SK-N-SH (cell line): ENCODE measurements around the gene UBE2D2.

ENCODE experiments used
- CTCF ChIP-seq: fragments of 200-600 bp; sonication (generic); IDR thresholded peaks from 2 replicates; pipeline ENCODE4 v1.6.1; 2017; ENCODE audit warnings: antibody characterized with exemption, mild to moderate bottlenecking, moderate library complexity
- JUND ChIP-seq: IDR thresholded peaks from 2 replicates; pipeline ENCODE4 v1.4.0; 2012
- POLR2AphosphoS5 ChIP-seq: IDR thresholded peaks from 2 replicates; pipeline ENCODE4 v1.6.1; 2012; ENCODE audit warnings: low read depth, low read length
- TCF12 ChIP-seq: IDR thresholded peaks from 2 replicates; pipeline ENCODE4 v1.4.0; 2012
- YY1 ChIP-seq: IDR thresholded peaks from 2 replicates; pipeline ENCODE4 v1.4.0; 2012; ENCODE audit warnings: low read depth, mild to moderate bottlenecking
- TF ChIP-seq, protein P1 (sequence below): IDR thresholded peaks from 2 replicates; pipeline ENCODE4 v1.4.0; 2012; ENCODE audit warnings: low read depth
- TF ChIP-seq, protein P2 (sequence below): fragments of 150-350 bp; IDR thresholded peaks from 2 replicates; pipeline ENCODE4 v1.6.1; 2017; ENCODE audit warnings: antibody characterized with exemption, low read length, low read depth, borderline replicate concordance

DNA sequence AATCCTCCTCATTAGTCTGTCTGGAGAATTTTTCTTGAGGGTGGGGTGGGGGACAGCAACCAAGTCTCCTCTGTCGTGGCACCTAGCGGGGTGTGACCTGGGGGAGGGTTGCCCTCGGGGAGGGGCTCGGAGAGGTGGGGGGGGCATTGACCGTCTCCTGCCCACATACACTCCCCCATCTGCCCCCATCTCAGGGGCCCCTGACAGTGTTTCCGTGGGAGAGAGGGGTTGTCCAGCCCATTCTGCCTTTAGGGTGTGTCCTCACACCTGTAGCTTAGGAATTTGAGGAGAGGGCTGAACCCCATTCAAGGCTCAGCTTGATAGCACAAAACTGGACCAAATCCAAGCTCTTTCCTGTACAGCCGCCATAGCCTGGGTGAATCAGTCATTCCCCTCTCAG lies 81.1 kb downstream of the UBE2D2 start:
- TF ChIP-seq, protein P1, sequence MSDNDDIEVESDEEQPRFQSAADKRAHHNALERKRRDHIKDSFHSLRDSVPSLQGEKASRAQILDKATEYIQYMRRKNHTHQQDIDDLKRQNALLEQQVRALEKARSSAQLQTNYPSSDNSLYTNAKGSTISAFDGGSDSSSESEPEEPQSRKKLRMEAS: no peak
- TF ChIP-seq CTCF: no peak
- no peak for TF ChIP-seq YY1
- TF ChIP-seq TCF12: no peak
- TF ChIP-seq, protein P2, sequence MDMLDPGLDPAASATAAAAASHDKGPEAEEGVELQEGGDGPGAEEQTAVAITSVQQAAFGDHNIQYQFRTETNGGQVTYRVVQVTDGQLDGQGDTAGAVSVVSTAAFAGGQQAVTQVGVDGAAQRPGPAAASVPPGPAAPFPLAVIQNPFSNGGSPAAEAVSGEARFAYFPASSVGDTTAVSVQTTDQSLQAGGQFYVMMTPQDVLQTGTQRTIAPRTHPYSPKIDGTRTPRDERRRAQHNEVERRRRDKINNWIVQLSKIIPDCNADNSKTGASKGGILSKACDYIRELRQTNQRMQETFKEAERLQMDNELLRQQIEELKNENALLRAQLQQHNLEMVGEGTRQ: no peak
- no peak for TF ChIP-seq POLR2AphosphoS5
- TF ChIP-seq JUND: no peak
